ENCODE results near the gene USF2. TPM values are rescaled to one million over a fixed set of nuclear protein-coding genes. Genes with fewer than 3 reads are reported as not detected.

Gene USF2
- total and polyA plus RNA-seq, 2 donors (not counting 1 experiment from before 2014, with no cell fraction given) = 53.8 to 74.9 TPM

DNA sequence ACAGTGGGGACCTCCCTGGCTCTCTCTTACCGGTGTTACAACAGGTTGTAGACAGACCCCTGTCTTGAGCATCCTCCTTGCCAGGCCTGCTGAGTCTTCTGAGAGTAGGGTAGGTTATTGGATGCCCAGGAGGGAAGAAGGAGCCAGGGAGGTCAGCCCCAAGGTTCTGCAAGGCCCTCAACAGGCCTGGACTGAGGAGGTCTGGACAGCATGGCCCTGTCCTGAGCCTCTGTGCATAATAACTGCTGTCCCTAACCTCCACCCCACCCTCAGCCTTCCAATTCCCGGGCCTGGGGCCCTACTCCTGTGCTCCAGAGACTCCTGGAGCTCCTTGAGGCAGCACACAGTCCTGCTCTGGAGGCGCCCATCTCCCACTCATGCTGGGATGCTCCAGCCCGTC is 60.6 kb downstream of the USF2 start:
- no peak for DNase-seq (ENCODE audit: low read depth in 2 of 2)
- Histone ChIP-seq H3K79me2 (ENCODE audit: control insufficient read depth, insufficient read depth, low read length) (no peaks in the 10 kb centered on the region), H2AFZ (ENCODE audit: low read length) (no peak overlapping the region), H3K4me2 (ENCODE audit: extremely low read depth, insufficient read depth, low read length) (no peak overlapping the region), H3K4me3 (replicated peaks in 1 of 4; ENCODE audit: control extremely low read depth in 1 of 4, insufficient read depth in 1 of 4, low read depth in 3 of 4, low read length in 4 of 4) (no peak overlapping the region), H3K4me1 (ENCODE audit: control insufficient read depth, extremely low read depth, insufficient read depth, low read length) (no peaks in the 10 kb centered on the region), H3K27ac (ENCODE audit: insufficient read depth, low read length) (no peak overlapping the region), H3K9me3 (ENCODE audit: control insufficient read depth, insufficient read depth, low read depth, low read length) (no peaks in the 10 kb centered on the region), H4K20me1 (ENCODE audit: control insufficient read depth, extremely low read depth, insufficient read depth, low read length) (no peaks in the 10 kb centered on the region), H3K36me3 (ENCODE audit: control insufficient read depth, insufficient read depth, low read length) (no peaks in the 10 kb centered on the region), H3K9ac (ENCODE audit: insufficient read depth, low read length) (no peak overlapping the region), H3K27me3 (ENCODE audit: control insufficient read depth, insufficient read depth, low read length) (no peaks in the 10 kb centered on the region)
- no peak for TF ChIP-seq EZH2 (IDR thresholded peaks at IDR 0.05; ENCODE audit: low read length, missing control alignments)
- TF ChIP-seq, protein P1, sequence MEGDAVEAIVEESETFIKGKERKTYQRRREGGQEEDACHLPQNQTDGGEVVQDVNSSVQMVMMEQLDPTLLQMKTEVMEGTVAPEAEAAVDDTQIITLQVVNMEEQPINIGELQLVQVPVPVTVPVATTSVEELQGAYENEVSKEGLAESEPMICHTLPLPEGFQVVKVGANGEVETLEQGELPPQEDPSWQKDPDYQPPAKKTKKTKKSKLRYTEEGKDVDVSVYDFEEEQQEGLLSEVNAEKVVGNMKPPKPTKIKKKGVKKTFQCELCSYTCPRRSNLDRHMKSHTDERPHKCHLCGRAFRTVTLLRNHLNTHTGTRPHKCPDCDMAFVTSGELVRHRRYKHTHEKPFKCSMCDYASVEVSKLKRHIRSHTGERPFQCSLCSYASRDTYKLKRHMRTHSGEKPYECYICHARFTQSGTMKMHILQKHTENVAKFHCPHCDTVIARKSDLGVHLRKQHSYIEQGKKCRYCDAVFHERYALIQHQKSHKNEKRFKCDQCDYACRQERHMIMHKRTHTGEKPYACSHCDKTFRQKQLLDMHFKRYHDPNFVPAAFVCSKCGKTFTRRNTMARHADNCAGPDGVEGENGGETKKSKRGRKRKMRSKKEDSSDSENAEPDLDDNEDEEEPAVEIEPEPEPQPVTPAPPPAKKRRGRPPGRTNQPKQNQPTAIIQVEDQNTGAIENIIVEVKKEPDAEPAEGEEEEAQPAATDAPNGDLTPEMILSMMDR (conservative IDR thresholded peaks at IDR 0.05 in 1 of 2, IDR thresholded peaks at IDR 0.05 in 1 of 2; ENCODE audit: low read depth in 1 of 2, low read length in 2 of 2) = no peak

Other genes with a start within 250 kb of the USF2 start
- 14.1 and 14.5 TPM in 2 replicates for gene SCN1B, start 238.5 kb upstream of the USF2 start, total RNA-seq
- gene SCN1B, start 238.5 kb upstream of the USF2 start, polyA plus RNA-seq = 11.0 and 17.5 TPM in 2 replicates
- gene HPN, start 227.2 kb upstream of the USF2 start, total RNA-seq = 0.33 and 0.51 TPM in 2 replicates
- not detected in 2 replicates for gene HPN, start 227.2 kb upstream of the USF2 start, polyA plus RNA-seq
- not detected in 2 replicates for gene FXYD3, start 153.1 kb upstream of the USF2 start, total RNA-seq
- 0.06 TPM in 1 of 2 replicates, not detected in the other for gene FXYD3, start 153.1 kb upstream of the USF2 start, polyA plus RNA-seq
- gene LGI4, start 133.9 kb upstream of the USF2 start, total RNA-seq = 0.17 and 0.26 TPM in 2 replicates
- gene LGI4, start 133.9 kb upstream of the USF2 start, polyA plus RNA-seq = 0.02 and 0.19 TPM in 2 replicates
- gene FXYD1, start 130.1 kb upstream of the USF2 start, total RNA-seq = 4.5 and 11.3 TPM in 2 replicates
- 3.6 and 7.5 TPM in 2 replicates for gene FXYD1, start 130.1 kb upstream of the USF2 start, polyA plus RNA-seq
- gene FXYD7, start 125.7 kb upstream of the USF2 start, total RNA-seq = not detected in 2 replicates
- not detected in 2 replicates for gene FXYD7, start 125.7 kb upstream of the USF2 start, polyA plus RNA-seq
- gene FXYD5, start 114.2 kb upstream of the USF2 start, total RNA-seq = 10.5 and 19.8 TPM in 2 replicates
- 100 and 187 TPM in 2 replicates for gene FXYD5, start 114.2 kb upstream of the USF2 start, polyA plus RNA-seq
- not detected in 2 replicates for gene FAM187B, start 40.2 kb upstream of the USF2 start, total RNA-seq
- gene FAM187B, start 40.2 kb upstream of the USF2 start, polyA plus RNA-seq = not detected in 2 replicates
- 0.26 and 0.33 TPM in 2 replicates for gene LSR, start 20.0 kb upstream of the USF2 start, total RNA-seq
- gene LSR, start 20.0 kb upstream of the USF2 start, polyA plus RNA-seq = 0.29 and 0.31 TPM in 2 replicates
- not detected in 2 replicates for gene HAMP, start 13.6 kb downstream of the USF2 start, total RNA-seq
- gene HAMP, start 13.6 kb downstream of the USF2 start, polyA plus RNA-seq = not detected in 2 replicates
- 0.50 TPM in 1 of 2 replicates, not detected in the other for gene MAG, start 23.2 kb downstream of the USF2 start, total RNA-seq
- gene MAG, start 23.2 kb downstream of the USF2 start, polyA plus RNA-seq = 0.10 TPM in 1 of 2 replicates, not detected in the other
- 1.2 TPM in 1 of 2 replicates, not detected in the other for gene CD22, start 60.2 kb downstream of the USF2 start, total RNA-seq
- 0.15 and 0.95 TPM in 2 replicates for gene CD22, start 60.2 kb downstream of the USF2 start, polyA plus RNA-seq
- gene FFAR1, start 78.9 kb downstream of the USF2 start, total RNA-seq = not detected in 2 replicates
- not detected in 2 replicates for gene FFAR1, start 78.9 kb downstream of the USF2 start, polyA plus RNA-seq
- gene FFAR3, start 89.5 kb downstream of the USF2 start, total RNA-seq = not detected in 2 replicates
- gene FFAR3, start 89.5 kb downstream of the USF2 start, polyA plus RNA-seq = not detected in 2 replicates
- not detected in 2 replicates for gene GPR42, start 102.1 kb downstream of the USF2 start, total RNA-seq
- gene GPR42, start 102.1 kb downstream of the USF2 start, polyA plus RNA-seq = not detected in 2 replicates
- not detected in 2 replicates for gene FFAR2, start 179.3 kb downstream of the USF2 start, total RNA-seq
- gene FFAR2, start 179.3 kb downstream of the USF2 start, polyA plus RNA-seq = not detected in 2 replicates
- gene KRTDAP, start 221.5 kb downstream of the USF2 start, total RNA-seq = not detected in 2 replicates
- not detected in 2 replicates for gene KRTDAP, start 221.5 kb downstream of the USF2 start, polyA plus RNA-seq
- 14.2 and 29.3 TPM in 2 replicates for gene DMKN, start 244.7 kb downstream of the USF2 start, total RNA-seq
- 2.1 and 2.8 TPM in 2 replicates for gene DMKN, start 244.7 kb downstream of the USF2 start, polyA plus RNA-seq